Neural cell (in vitro differentiated cells): ENCODE measurements around the gene EIF2A.

Experiments used
- MXI1 ChIP-seq: fragments of 450-650 bp; conservative IDR thresholded peaks from 2 replicates; pipeline ENCODE4 v1.6.1; 2014; ENCODE audit warnings: antibody characterized with exemption, mild to moderate bottlenecking; ENCODE audit not compliant: poor library complexity, severe bottlenecking
- POLR2AphosphoS5 ChIP-seq: IDR thresholded peaks from 2 replicates; pipeline ENCODE4 v1.6.1; 2012
- RAD21 ChIP-seq: fragments of 450-650 bp; conservative IDR thresholded peaks from 2 replicates; pipeline ENCODE4 v1.6.1; 2014; ENCODE audit warnings: antibody characterized with exemption, mild to moderate bottlenecking, moderate library complexity
- TF ChIP-seq, protein P1 (sequence below): fragments of 450-650 bp; IDR thresholded peaks from 2 replicates; pipeline ENCODE4 v1.5.1; 2014; ENCODE audit warnings: antibody characterized with exemption, mild to moderate bottlenecking, moderate library complexity; ENCODE audit not compliant: poor library complexity, severe bottlenecking

DNA sequence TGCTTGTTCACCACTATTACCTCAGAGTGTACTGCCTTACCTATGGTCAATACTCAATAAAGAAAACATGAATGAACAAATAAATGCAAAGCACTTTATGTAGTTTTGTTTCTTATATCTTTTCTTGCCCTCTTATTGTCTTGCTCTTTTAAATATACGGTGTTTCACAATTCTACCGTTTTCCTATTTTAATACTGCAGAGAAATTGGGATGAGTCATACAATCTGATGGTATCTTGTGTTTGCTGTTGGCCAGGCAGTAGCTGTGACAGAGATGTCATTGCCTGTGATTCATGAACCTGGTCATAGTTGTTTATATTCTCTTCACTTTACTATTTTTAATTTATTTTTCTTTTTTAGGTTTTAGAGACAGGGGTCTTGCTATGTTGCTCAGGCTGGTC, 48.6 kb upstream of the EIF2A start:
- no peak for TF ChIP-seq MXI1
- no peak for TF ChIP-seq RAD21
- TF ChIP-seq POLR2AphosphoS5: no peak
- TF ChIP-seq, protein P1, sequence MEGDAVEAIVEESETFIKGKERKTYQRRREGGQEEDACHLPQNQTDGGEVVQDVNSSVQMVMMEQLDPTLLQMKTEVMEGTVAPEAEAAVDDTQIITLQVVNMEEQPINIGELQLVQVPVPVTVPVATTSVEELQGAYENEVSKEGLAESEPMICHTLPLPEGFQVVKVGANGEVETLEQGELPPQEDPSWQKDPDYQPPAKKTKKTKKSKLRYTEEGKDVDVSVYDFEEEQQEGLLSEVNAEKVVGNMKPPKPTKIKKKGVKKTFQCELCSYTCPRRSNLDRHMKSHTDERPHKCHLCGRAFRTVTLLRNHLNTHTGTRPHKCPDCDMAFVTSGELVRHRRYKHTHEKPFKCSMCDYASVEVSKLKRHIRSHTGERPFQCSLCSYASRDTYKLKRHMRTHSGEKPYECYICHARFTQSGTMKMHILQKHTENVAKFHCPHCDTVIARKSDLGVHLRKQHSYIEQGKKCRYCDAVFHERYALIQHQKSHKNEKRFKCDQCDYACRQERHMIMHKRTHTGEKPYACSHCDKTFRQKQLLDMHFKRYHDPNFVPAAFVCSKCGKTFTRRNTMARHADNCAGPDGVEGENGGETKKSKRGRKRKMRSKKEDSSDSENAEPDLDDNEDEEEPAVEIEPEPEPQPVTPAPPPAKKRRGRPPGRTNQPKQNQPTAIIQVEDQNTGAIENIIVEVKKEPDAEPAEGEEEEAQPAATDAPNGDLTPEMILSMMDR: no peak
